Measurements from ENCODE around the gene MRPL58.
A peak's percentile ranks its signal among the peaks of the same experiment; 100 is the strongest.

The MRPL58 gene

DNA sequence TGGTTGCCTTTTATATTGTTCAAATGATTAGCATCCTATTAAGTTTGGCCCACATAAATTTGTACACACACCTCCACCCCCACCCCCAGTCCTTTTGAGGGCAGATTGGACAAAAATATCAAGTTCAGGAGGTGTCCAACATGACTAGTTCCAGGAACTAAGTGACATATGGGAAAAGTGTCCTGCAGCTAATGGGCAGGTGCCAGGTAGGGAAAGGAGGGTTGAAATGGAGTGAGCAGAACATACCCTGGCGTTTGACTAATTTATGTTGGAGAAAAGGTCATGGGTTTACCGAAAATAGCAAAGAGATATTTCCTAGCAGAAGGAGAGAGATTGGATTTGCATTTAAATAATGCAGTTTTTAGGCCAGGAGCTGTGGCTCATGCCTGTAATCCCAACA, 39.5 kb downstream of the MRPL58 start:
- Mint-ChIP-seq H3K36me3 (ENCODE audit: low read depth) (peaks cover 59% of the 10 kb centered on the region), H3K27me3 (ENCODE audit: low read depth) (no peaks in the 10 kb centered on the region), H3K9me3 (no peaks in the 10 kb centered on the region), H3K27ac (no peak overlapping the region), H3K4me1 (peaks cover 14% of the 10 kb centered on the region), H3K4me3 (no peak overlapping the region)
- TF ChIP-seq, protein P1, sequence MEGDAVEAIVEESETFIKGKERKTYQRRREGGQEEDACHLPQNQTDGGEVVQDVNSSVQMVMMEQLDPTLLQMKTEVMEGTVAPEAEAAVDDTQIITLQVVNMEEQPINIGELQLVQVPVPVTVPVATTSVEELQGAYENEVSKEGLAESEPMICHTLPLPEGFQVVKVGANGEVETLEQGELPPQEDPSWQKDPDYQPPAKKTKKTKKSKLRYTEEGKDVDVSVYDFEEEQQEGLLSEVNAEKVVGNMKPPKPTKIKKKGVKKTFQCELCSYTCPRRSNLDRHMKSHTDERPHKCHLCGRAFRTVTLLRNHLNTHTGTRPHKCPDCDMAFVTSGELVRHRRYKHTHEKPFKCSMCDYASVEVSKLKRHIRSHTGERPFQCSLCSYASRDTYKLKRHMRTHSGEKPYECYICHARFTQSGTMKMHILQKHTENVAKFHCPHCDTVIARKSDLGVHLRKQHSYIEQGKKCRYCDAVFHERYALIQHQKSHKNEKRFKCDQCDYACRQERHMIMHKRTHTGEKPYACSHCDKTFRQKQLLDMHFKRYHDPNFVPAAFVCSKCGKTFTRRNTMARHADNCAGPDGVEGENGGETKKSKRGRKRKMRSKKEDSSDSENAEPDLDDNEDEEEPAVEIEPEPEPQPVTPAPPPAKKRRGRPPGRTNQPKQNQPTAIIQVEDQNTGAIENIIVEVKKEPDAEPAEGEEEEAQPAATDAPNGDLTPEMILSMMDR (IDR thresholded peaks at IDR 0.05; ENCODE audit: unreplicated experiment in 3 of 3): no peak

DNA sequence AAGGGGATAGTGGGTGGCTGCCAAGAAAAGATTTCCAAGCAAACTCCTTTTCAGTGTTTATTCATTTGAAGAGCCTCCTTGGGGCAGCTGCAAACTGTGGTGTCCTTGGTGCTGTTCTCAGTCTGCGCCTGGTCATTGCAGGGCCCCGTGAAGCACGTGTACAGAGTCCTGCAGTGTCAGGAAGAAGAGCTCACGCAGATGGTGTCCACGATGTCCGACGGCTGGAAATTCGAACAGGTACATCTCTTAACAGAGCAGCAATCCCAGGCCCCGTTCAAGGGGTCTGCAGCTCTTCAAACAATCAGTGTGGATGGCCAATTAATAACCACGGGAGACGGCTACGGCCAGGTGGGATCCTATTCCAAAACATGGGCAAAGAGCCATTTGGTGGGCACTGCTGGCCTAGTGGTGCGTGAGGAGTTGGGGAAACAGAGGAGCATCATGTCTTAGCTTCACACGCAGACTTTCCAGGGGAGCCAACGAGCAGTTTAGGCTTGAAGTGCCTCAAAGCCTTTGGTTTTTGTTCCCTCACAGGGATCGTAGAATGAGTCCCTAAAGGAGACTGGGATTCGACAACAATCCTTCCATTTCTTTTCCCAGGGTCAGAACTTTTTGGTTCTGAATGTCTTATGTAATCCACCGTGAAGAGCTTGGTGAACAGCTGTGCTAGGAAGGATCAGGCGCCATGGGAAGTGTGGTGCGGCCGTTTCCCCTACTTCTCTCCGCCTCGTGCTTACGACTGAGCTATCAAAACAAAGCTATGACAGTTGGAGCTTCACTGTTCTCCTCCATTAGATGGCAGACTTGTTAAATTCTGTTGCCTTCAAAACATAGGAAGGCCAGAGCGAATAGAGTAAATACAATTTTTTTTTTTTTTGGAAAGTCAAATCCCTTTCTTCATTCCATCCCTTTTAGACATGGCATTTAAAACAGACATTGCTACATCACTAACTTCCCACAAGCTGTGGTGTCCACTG, 47.2 kb downstream of the MRPL58 start:
- TF ChIP-seq, protein P1 (IDR thresholded peaks at IDR 0.05; ENCODE audit: unreplicated experiment in 3 of 3): peak; percentile 42 to 47 (median 46)
- peaks cover 15% of the 10 kb centered on the region for H3K4me1 Mint-ChIP-seq
- no peaks in the 10 kb centered on the region for H3K27me3 Mint-ChIP-seq (ENCODE audit: low read depth)
- H3K9me3 Mint-ChIP-seq: no peaks in the 10 kb centered on the region
- no peak overlapping the region for H3K4me3 Mint-ChIP-seq
- H3K36me3 Mint-ChIP-seq (ENCODE audit: low read depth): peaks cover 62% of the 10 kb centered on the region
- peak overlapping the region; percentile 10 to 59 (median 48) for H3K27ac Mint-ChIP-seq

DNA sequence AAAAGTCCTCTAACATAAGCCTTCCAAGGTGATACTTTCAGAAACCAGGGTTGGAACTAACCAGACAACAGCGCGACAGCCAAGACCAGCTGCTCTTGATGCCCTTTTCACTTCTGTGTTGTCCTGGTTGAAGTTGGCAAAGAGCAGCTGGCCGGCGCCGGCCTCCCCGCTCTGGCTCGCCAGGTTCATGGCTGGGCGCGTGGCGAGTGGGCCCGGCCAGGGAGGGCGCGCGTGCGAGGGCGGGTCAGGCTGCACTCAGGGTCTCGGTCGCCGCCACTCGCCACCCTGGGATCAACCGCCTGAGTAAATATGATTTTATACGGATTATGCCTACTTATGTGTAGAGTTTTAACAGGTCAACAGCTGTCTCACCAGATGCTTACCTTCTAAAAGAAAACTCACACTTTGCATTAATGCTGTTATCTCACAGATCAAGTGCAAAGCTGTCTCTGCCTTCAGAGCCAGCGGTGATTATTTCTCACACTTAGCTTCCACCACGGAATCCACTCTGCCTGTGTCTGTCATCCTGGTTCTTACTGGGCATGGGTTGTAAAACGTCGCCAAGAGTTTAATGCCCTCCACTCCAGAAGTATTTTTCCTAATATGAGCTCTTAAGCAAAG, 48.1 kb downstream of the MRPL58 start:
- peak overlapping the region; percentile 10 to 59 (median 48) for H3K27ac Mint-ChIP-seq
- no peak overlapping the region for H3K4me3 Mint-ChIP-seq
- H3K4me1 Mint-ChIP-seq: peaks cover 15% of the 10 kb centered on the region
- TF ChIP-seq, protein P1 (IDR thresholded peaks at IDR 0.05; ENCODE audit: unreplicated experiment in 3 of 3): no peak
- peaks cover 65% of the 10 kb centered on the region for H3K36me3 Mint-ChIP-seq (ENCODE audit: low read depth)
- no peaks in the 10 kb centered on the region for H3K27me3 Mint-ChIP-seq (ENCODE audit: low read depth)
- no peaks in the 10 kb centered on the region for H3K9me3 Mint-ChIP-seq

DNA sequence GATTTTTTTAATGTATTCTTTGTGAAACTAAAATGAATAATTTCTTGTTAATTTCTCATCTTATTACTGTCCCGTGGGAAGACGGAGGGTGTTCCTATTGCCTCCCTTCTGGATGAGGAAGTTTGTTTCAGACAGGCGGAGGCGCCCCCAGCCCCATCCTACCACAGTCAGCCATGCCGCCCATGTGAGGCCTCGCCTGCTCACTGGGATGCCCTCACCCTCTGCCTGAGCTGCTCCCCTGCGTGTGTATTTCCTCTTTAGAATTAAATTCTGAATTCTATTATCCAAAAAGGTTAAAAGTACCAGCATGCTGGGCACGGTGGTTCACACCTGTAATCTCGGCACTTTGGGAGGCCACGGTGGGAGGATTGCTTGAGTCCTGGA, 48.6 kb downstream of the MRPL58 start:
- no peak overlapping the region for H3K27ac Mint-ChIP-seq
- H3K4me1 Mint-ChIP-seq: peaks cover 15% of the 10 kb centered on the region
- no peaks in the 10 kb centered on the region for H3K27me3 Mint-ChIP-seq (ENCODE audit: low read depth)
- TF ChIP-seq, protein P1 (IDR thresholded peaks at IDR 0.05; ENCODE audit: unreplicated experiment in 3 of 3): no peak
- H3K36me3 Mint-ChIP-seq (ENCODE audit: low read depth): peaks cover 62% of the 10 kb centered on the region
- H3K4me3 Mint-ChIP-seq: no peak overlapping the region
- H3K9me3 Mint-ChIP-seq: no peaks in the 10 kb centered on the region

DNA sequence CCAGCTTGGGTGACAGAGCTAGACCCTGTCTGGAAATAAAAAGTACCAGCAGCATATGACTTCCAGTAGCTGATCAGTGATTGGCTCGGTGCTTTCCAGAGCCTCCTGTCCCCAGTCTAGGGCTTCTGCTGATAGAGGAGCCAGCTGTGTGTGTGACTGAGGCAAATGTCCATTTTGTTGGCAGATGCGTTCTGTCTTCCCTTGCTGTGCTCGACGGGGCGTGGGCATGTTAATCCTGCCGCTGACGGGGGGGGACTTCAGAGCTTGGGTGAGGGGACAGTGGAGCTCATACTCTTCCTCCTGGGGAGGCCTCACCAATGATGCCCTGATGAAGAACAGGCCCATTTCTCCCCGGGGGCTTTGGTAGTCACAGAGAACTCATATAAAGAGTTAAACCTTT, 49.1 kb downstream of the MRPL58 start:
- Mint-ChIP-seq H3K4me3 (no peak overlapping the region), H3K36me3 (ENCODE audit: low read depth) (peaks cover 61% of the 10 kb centered on the region), H3K9me3 (no peaks in the 10 kb centered on the region), H3K27me3 (ENCODE audit: low read depth) (no peaks in the 10 kb centered on the region), H3K27ac (no peak overlapping the region), H3K4me1 (peaks cover 15% of the 10 kb centered on the region)
- TF ChIP-seq, protein P1 (IDR thresholded peaks at IDR 0.05; ENCODE audit: unreplicated experiment in 3 of 3): no peak
